SK-N-SH (cell line): ENCODE results near the gene FSIP1. TPM values are rescaled to one million over a fixed set of nuclear protein-coding genes. Genes with fewer than 3 reads are reported as not detected.

Experiments used
- CTCF ChIA-PET: fragments of 300-600, 350-600 bp; formaldehyde crosslinking; extraction: SDS; loops from one replicate; lab custom pipeline; 2021; lab: Yijun Ruan, JAX
- POLR2A ChIA-PET: fragments of 350-600 bp; sonication (Branson Sonifier 250); formaldehyde crosslinking; extraction: SDS; loops from one replicate; lab custom pipeline; 2020; ENCODE audit warnings: antibody characterized with exemption, inconsistent platforms; lab: Yijun Ruan, JAX
- DNase-seq: peaks from one replicate; pipeline ENCODE4 v3.0.0; 2012
- H2AFZ ChIP-seq: fragments of 200-600 bp; sonication (generic); 2 replicates; pipeline ENCODE4 v1.8.1; 2016; ENCODE audit warnings: antibody characterized with exemption, mild to moderate bottlenecking, low read depth
- H3F3A ChIP-seq: fragments of 200-600 bp; sonication (generic); replicated peaks from 2 replicates; pipeline ENCODE3; 2016; ENCODE audit warnings: antibody characterized with exemption, mild to moderate bottlenecking; ENCODE audit not compliant: insufficient read depth
- H3K27ac ChIP-seq, 2 experiments: fragments of 200-500 bp in 1 of 2; fragments of 200-600 bp in 1 of 2; sonication (Bioruptor generic) in 1 of 2; sonication (generic), shearing (Covaris generic) in 1 of 2; 2 replicates each; pipeline versions ENCODE4 v1.5.1 to v1.6.1; 2014 to 2016; ENCODE audit warnings: low read depth in 2 of 2, inconsistent platforms in 1 of 2, low read length in 1 of 2, mild to moderate bottlenecking in 1 of 2, mixed read lengths in 1 of 2
- H3K27me3 ChIP-seq: fragments of 200-600 bp; sonication (generic), shearing (Covaris generic); 2 replicates; pipeline ENCODE4 v1.6.1; 2016; ENCODE audit warnings: mixed run types; ENCODE audit not compliant: insufficient read depth
- H3K36me3 ChIP-seq, 2 experiments: fragments of 200-500 bp in 1 of 2; fragments of 200-600 bp in 1 of 2; sonication (Bioruptor generic) in 1 of 2; sonication (generic) in 1 of 2; replicated peaks in 1 of 2; 2 replicates each; pipeline versions ENCODE3 to v1.5.1; 2014 to 2016; ENCODE audit warnings: low read length in 1 of 2, mild to moderate bottlenecking in 1 of 2; ENCODE audit not compliant: insufficient read depth in 2 of 2, control insufficient read depth in 1 of 2
- H3K4me1 ChIP-seq, 2 experiments: fragments of 200-500 bp in 1 of 2; fragments of 200-600 bp in 1 of 2; sonication (Bioruptor generic) in 1 of 2; sonication (generic), shearing (Covaris generic) in 1 of 2; 2 replicates each; pipeline versions ENCODE4 v1.5.1 to v1.6.1; 2014 to 2016; ENCODE audit warnings: low read depth in 1 of 2, low read length in 1 of 2, mixed run types in 1 of 2; ENCODE audit not compliant: insufficient read depth in 2 of 2, control insufficient read depth in 1 of 2
- H3K4me2 ChIP-seq: fragments of 200-600 bp; sonication (generic), shearing (Covaris generic); 2 replicates; pipeline ENCODE4 v1.6.1; 2017; ENCODE audit warnings: mixed run types
- H3K4me3 ChIP-seq, 2 experiments: fragments of 200-500 bp in 1 of 2; fragments of 200-600 bp in 1 of 2; sonication (Bioruptor generic) in 1 of 2; sonication (generic), shearing (Covaris generic) in 1 of 2; 2 replicates each; pipeline versions ENCODE4 v1.5.1 to v1.8.1; 2014 to 2016; ENCODE audit warnings: low read depth in 2 of 2, inconsistent platforms in 1 of 2, low read length in 1 of 2, mild to moderate bottlenecking in 1 of 2, mixed read lengths in 1 of 2, moderate library complexity in 1 of 2
- H3K79me2 ChIP-seq: fragments of 200-600 bp; sonication (generic); 2 replicates; pipeline ENCODE4 v1.8.1; 2017; ENCODE audit warnings: mild to moderate bottlenecking; ENCODE audit not compliant: insufficient read depth
- H3K9ac ChIP-seq: fragments of 200-600 bp; sonication (generic); 2 replicates; pipeline ENCODE4 v1.6.1; 2017; ENCODE audit warnings: mixed run types
- H3K9me2 ChIP-seq: fragments of 200-600 bp; sonication (generic); 2 replicates; pipeline ENCODE4 v1.6.1; 2017; ENCODE audit warnings: mixed run types
- H3K9me3 ChIP-seq: fragments of 200-600 bp; sonication (generic); 2 replicates; pipeline ENCODE4 v1.6.1; 2017; ENCODE audit warnings: mixed run types, mild to moderate bottlenecking, moderate library complexity
- H4K20me1 ChIP-seq: fragments of 200-600 bp; sonication (generic); 2 replicates; pipeline ENCODE4 v1.6.1; 2017; ENCODE audit warnings: mild to moderate bottlenecking, mixed run types; ENCODE audit not compliant: insufficient read depth
- CHD2 ChIP-seq: fragments of 150-350 bp; IDR thresholded peaks from 2 replicates; pipeline ENCODE4 v1.6.1; 2018; ENCODE audit warnings: low read length; ENCODE audit not compliant: partially characterized antibody
- ELF1 ChIP-seq: IDR thresholded peaks from 2 replicates; pipeline ENCODE4 v1.4.0; 2012
- EP300 ChIP-seq, 2 experiments: IDR thresholded peaks; 2 replicates each; pipeline versions ENCODE4 v1.4.0 to v1.6.1; 2012; ENCODE audit warnings: borderline replicate concordance in 1 of 2, low read depth in 1 of 2, low read length in 1 of 2
- EZH2phosphoT487 ChIP-seq: fragments of 200-600 bp; sonication (generic); IDR thresholded peaks from 2 replicates; pipeline ENCODE4 v1.6.1; 2017; ENCODE audit warnings: low read depth, mixed run types, mild to moderate bottlenecking, antibody characterized with exemption, moderate library complexity, borderline replicate concordance
- FOSL2 ChIP-seq: IDR thresholded peaks from 2 replicates; pipeline ENCODE4 v1.4.0; 2012; ENCODE audit warnings: low read depth, mild to moderate bottlenecking, moderate library complexity, borderline replicate concordance
- FOXJ3 ChIP-seq: sonication (generic); formaldehyde crosslinking; IDR thresholded peaks from 2 replicates; pipeline ENCODE4 v1.5.1; 2020; ENCODE audit warnings: mild to moderate bottlenecking, missing genetic modification reagents
- GABPA ChIP-seq: IDR thresholded peaks from 2 replicates; pipeline ENCODE4 v1.4.0; 2012; ENCODE audit warnings: low read depth, mild to moderate bottlenecking
- JUND ChIP-seq: IDR thresholded peaks from 2 replicates; pipeline ENCODE4 v1.4.0; 2012
- MEF2A ChIP-seq: IDR thresholded peaks from 2 replicates; pipeline ENCODE4 v1.4.0; 2012; ENCODE audit warnings: low read depth, borderline replicate concordance
- MXI1 ChIP-seq: IDR thresholded peaks from 2 replicates; pipeline ENCODE4 v1.6.1; 2012; ENCODE audit warnings: mild to moderate bottlenecking, low read depth, low read length, improper control_type of control experiment
- NRF1 ChIP-seq: IDR thresholded peaks from 2 replicates; pipeline ENCODE4 v1.6.1; 2012; ENCODE audit warnings: low read depth, mild to moderate bottlenecking, low read length
- RFX5 ChIP-seq: IDR thresholded peaks from 2 replicates; pipeline ENCODE4 v1.6.1; 2012; ENCODE audit warnings: mild to moderate bottlenecking, improper control_type of control experiment, low read length
- RXRA ChIP-seq: IDR thresholded peaks from 2 replicates; pipeline ENCODE4 v1.4.0; 2012; ENCODE audit warnings: low read depth, mild to moderate bottlenecking, borderline replicate concordance
- SMC3 ChIP-seq: IDR thresholded peaks from 2 replicates; pipeline ENCODE4 v1.6.1; 2012; ENCODE audit warnings: low read depth, low read length, improper control_type of control experiment
- TCF12 ChIP-seq: IDR thresholded peaks from 2 replicates; pipeline ENCODE4 v1.4.0; 2012
- WGBS: methylation state at CpG from one replicate; pipeline ENCODE4 v1.1.6; 2017; ENCODE audit warnings: low lambda C conversion rate; 5-methylcytosine and 5-hydroxymethylcytosine counted together
- polyA plus RNA-seq, 3 experiments: library from polyadenylated mRNA; depleted of rRNA; stranded (reverse); fragments of >200 nt; gene quantifications; 2 replicates each; pipeline ENCODE4 v1.2.3, GENCODE V29; 2012
- TF ChIP-seq, protein P1 (sequence below): fragments of 200-600 bp; sonication (generic); IDR thresholded peaks from 2 replicates; pipeline ENCODE4 v1.6.1; 2017; ENCODE audit warnings: antibody characterized with exemption, mild to moderate bottlenecking, moderate library complexity
- TF ChIP-seq, protein P2 (sequence below): IDR thresholded peaks from 2 replicates; pipeline ENCODE4; 2012
- TF ChIP-seq, protein P3 (sequence below): IDR thresholded peaks from 2 replicates; pipeline ENCODE4 v1.4.0; 2012; ENCODE audit warnings: low read depth, borderline replicate concordance
- TF ChIP-seq, protein P4 (sequence below): fragments of 150-350 bp; IDR thresholded peaks from 2 replicates; pipeline ENCODE4 v1.6.1; 2017; ENCODE audit warnings: antibody characterized with exemption, low read length, low read depth, borderline replicate concordance
- TF ChIP-seq, protein P5 (sequence below): IDR thresholded peaks from 2 replicates; pipeline ENCODE4 v1.4.0; 2012; ENCODE audit warnings: low read depth, borderline replicate concordance
- TF ChIP-seq, protein P6 (sequence below): fragments of 150-350 bp; IDR thresholded peaks from 2 replicates; pipeline ENCODE4 v1.6.1; 2016; ENCODE audit warnings: mild to moderate bottlenecking, low read depth, low read length

FSIP1 gene
- polyA plus RNA-seq, 1 of the 3 experiments (the other 2 are of a cell fraction): 0.43 TPM

DNA sequence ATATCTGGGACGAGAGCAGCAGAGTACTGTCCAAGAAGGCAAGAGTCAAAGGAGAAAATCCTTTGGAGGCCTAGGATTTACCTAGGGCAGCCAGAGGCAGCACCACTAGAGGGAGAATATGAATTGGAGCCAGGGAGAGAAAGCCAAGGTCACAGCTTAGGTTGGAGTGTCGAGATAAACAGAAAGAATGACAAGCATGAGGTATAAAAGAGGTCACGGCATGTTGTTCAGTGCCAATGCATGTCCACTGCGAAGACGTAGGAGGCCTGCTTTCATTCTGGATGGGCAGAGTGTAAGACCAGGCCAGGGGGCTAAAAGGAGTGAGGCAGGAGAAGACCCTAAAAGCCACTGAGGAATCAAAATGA is 154.5 kb downstream of the FSIP1 start:
- POLR2A ChIA-PET: no interaction called here
- no peak for DNase-seq
- Histone ChIP-seq H4K20me1 (no peaks in the 10 kb centered on the region), H3K9ac (no peak overlapping the region), H3K27ac (no peak overlapping the region), H3K4me3 (no peak overlapping the region), H3F3A (peaks cover 10% of the 10 kb centered on the region), H3K4me2 (no peak overlapping the region), H3K27me3 (no peaks in the 10 kb centered on the region), H3K79me2 (no peaks in the 10 kb centered on the region), H2AFZ (no peak overlapping the region), H3K36me3 (no peaks in the 10 kb centered on the region), H3K9me3 (no peaks in the 10 kb centered on the region), H3K9me2 (no peaks in the 10 kb centered on the region), H3K4me1 (peaks cover 3 to 22% of the 10 kb centered on the region in 2 experiments; a peak in 3 of 4 replicates)
- CTCF ChIA-PET: no interaction called here
- TF ChIP-seq, protein P1, sequence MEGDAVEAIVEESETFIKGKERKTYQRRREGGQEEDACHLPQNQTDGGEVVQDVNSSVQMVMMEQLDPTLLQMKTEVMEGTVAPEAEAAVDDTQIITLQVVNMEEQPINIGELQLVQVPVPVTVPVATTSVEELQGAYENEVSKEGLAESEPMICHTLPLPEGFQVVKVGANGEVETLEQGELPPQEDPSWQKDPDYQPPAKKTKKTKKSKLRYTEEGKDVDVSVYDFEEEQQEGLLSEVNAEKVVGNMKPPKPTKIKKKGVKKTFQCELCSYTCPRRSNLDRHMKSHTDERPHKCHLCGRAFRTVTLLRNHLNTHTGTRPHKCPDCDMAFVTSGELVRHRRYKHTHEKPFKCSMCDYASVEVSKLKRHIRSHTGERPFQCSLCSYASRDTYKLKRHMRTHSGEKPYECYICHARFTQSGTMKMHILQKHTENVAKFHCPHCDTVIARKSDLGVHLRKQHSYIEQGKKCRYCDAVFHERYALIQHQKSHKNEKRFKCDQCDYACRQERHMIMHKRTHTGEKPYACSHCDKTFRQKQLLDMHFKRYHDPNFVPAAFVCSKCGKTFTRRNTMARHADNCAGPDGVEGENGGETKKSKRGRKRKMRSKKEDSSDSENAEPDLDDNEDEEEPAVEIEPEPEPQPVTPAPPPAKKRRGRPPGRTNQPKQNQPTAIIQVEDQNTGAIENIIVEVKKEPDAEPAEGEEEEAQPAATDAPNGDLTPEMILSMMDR: peak; percentile 26; the same call in 1 of the 2 replicates
- no peak for TF ChIP-seq ELF1
- TF ChIP-seq FOXJ3 (CRISPR knock-in tag): no peak
- 94% methylated on average over 5 of the region's 5 CpGs for WGBS

DNA sequence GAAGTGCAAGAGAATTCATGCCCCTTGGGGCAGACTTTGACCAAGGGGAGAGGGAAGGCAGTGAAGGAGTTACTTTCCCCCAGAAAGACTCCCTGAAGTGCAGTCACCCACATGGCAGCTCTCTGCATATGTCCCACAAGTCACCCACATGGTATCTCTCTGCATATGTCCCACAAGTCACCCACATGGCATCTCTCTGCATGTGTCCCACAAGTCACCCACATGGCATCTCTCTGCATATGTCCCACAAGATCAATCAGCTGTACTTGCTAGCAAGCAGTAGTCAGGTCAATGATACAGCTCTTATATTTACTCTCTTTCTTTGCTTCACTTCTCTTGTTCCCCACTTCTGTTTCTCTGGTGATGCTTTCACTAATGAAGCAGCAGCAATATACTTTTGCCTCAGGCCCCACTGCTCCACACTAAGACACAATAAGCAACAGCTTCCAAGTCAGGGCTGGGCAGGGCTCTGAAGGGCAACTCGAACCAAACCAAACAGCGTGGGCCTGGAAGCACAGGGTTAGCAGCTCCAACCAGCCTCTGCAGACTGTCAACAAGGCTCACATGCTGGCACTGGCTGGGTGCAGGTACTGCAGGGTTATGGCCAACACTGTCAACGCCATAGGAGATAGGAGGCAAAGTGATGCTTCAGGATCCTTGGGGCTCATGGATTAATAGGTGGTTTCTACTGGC is 155.0 kb downstream of the FSIP1 start:
- H3K79me2 ChIP-seq: no peaks in the 10 kb centered on the region
- ChIA-PET CTCF (no interaction called here), POLR2A (no interaction called here)
- no peak for DNase-seq
- H3K27ac ChIP-seq: no peak overlapping the region
- no peak overlapping the region for H3K4me2 ChIP-seq
- TF ChIP-seq, protein P2, sequence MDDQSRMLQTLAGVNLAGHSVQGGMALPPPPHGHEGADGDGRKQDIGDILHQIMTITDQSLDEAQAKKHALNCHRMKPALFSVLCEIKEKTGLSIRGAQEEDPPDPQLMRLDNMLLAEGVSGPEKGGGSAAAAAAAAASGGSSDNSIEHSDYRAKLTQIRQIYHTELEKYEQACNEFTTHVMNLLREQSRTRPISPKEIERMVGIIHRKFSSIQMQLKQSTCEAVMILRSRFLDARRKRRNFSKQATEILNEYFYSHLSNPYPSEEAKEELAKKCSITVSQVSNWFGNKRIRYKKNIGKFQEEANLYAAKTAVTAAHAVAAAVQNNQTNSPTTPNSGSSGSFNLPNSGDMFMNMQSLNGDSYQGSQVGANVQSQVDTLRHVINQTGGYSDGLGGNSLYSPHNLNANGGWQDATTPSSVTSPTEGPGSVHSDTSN: no peak
- TF ChIP-seq FOSL2 (no peak), SMC3 (no peak), MXI1 (no peak), MEF2A (no peak), GABPA (no peak), TCF12 (no peak), JUND (no peak), EP300 (IDR thresholded peaks at IDR 0.05; ENCODE audit: borderline replicate concordance in 1 of 2, low read depth in 1 of 2, low read length in 1 of 2) (no peak), NRF1 (no peak), RXRA (no peak), RFX5 (no peak), CHD2 (no peak), EZH2phosphoT487 (no peak)
- TF ChIP-seq, protein P3, sequence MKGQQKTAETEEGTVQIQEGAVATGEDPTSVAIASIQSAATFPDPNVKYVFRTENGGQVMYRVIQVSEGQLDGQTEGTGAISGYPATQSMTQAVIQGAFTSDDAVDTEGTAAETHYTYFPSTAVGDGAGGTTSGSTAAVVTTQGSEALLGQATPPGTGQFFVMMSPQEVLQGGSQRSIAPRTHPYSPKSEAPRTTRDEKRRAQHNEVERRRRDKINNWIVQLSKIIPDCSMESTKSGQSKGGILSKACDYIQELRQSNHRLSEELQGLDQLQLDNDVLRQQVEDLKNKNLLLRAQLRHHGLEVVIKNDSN: no peak
- TF ChIP-seq, protein P4, sequence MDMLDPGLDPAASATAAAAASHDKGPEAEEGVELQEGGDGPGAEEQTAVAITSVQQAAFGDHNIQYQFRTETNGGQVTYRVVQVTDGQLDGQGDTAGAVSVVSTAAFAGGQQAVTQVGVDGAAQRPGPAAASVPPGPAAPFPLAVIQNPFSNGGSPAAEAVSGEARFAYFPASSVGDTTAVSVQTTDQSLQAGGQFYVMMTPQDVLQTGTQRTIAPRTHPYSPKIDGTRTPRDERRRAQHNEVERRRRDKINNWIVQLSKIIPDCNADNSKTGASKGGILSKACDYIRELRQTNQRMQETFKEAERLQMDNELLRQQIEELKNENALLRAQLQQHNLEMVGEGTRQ: no peak
- TF ChIP-seq, protein P5, sequence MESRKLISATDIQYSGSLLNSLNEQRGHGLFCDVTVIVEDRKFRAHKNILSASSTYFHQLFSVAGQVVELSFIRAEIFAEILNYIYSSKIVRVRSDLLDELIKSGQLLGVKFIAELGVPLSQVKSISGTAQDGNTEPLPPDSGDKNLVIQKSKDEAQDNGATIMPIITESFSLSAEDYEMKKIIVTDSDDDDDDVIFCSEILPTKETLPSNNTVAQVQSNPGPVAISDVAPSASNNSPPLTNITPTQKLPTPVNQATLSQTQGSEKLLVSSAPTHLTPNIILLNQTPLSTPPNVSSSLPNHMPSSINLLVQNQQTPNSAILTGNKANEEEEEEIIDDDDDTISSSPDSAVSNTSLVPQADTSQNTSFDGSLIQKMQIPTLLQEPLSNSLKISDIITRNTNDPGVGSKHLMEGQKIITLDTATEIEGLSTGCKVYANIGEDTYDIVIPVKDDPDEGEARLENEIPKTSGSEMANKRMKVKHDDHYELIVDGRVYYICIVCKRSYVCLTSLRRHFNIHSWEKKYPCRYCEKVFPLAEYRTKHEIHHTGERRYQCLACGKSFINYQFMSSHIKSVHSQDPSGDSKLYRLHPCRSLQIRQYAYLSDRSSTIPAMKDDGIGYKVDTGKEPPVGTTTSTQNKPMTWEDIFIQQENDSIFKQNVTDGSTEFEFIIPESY: no peak
- TF ChIP-seq, protein P6, sequence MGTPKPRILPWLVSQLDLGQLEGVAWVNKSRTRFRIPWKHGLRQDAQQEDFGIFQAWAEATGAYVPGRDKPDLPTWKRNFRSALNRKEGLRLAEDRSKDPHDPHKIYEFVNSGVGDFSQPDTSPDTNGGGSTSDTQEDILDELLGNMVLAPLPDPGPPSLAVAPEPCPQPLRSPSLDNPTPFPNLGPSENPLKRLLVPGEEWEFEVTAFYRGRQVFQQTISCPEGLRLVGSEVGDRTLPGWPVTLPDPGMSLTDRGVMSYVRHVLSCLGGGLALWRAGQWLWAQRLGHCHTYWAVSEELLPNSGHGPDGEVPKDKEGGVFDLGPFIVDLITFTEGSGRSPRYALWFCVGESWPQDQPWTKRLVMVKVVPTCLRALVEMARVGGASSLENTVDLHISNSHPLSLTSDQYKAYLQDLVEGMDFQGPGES: no peak
- H3K9me2 ChIP-seq: no peaks in the 10 kb centered on the region
- no peaks in the 10 kb centered on the region for H3K27me3 ChIP-seq
- H2AFZ ChIP-seq: no peak overlapping the region
- H3K36me3 ChIP-seq: no peaks in the 10 kb centered on the region
- peaks cover 10% of the 10 kb centered on the region for H3F3A ChIP-seq
- no peaks in the 10 kb centered on the region for H4K20me1 ChIP-seq
- H3K9me3 ChIP-seq: no peaks in the 10 kb centered on the region
- no peak overlapping the region for H3K4me3 ChIP-seq
- WGBS: 100% methylated on average over 3 of the region's 3 CpGs
- H3K4me1 ChIP-seq: peaks cover 3 to 22% of the 10 kb centered on the region in 2 experiments; a peak in 3 of 4 replicates
- no peak overlapping the region for H3K9ac ChIP-seq
